Measurements from ENCODE around the gene ZNF101.

ZNF101 gene

GRCh38 chr19:19704836-19705235 is 36.2 kb downstream of the ZNF101 start:
- Histone ChIP-seq H3K36me3 (ENCODE audit: insufficient read depth, low read length) (peaks cover 3% of the 10 kb centered on the region), H3K27ac (no peak overlapping the region), H3K9me3 (ENCODE audit: low read depth, low read length) (peaks cover 14% of the 10 kb centered on the region; the same call in 1 of the 2 replicates), H3K4me3 (no peak overlapping the region), H3K9ac (ENCODE audit: insufficient read length) (no peak overlapping the region)
- TF ChIP-seq POLR2AphosphoS5 (IDR thresholded peaks at IDR 0.05; ENCODE audit: borderline replicate concordance, low read depth, low read length) (no peak), EZH2 (IDR thresholded peaks at IDR 0.05) (no peak), FOXP2 (optimal IDR thresholded peaks at IDR 0.05; ENCODE audit: control extremely low read depth, extremely low read length, insufficient read depth) (no peak)
- DNase-seq (ENCODE audit: low read depth, low spot score), result no peak

- Histone ChIP-seq H3K9ac (ENCODE audit: insufficient read length) (no peak overlapping the region), H3K9me3 (ENCODE audit: low read depth, low read length) (peaks cover 43% of the 10 kb centered on the region), H3K27ac (no peak overlapping the region), H3K4me3 (no peak overlapping the region), H3K36me3 (ENCODE audit: insufficient read depth, low read length) (peaks cover 48% of the 10 kb centered on the region)
- DNase-seq (ENCODE audit: low read depth, low spot score), result no peak
- TF ChIP-seq POLR2AphosphoS5 (IDR thresholded peaks at IDR 0.05; ENCODE audit: borderline replicate concordance, low read depth, low read length) (no peak), FOXP2 (optimal IDR thresholded peaks at IDR 0.05; ENCODE audit: control extremely low read depth, extremely low read length, insufficient read depth) (no peak), EZH2 (IDR thresholded peaks at IDR 0.05) (no peak)
These were observed 41.9 kb downstream of the ZNF101 start for GRCh38 chr19:19710506-19710905.

GRCh38 chr19:19711306-19711933 is 42.8 kb downstream of the ZNF101 start:
- Histone ChIP-seq H3K27ac (no peak overlapping the region), H3K4me3 (no peak overlapping the region), H3K9ac (ENCODE audit: insufficient read length) (no peak overlapping the region), H3K9me3 (ENCODE audit: low read depth, low read length) (peaks cover 43% of the 10 kb centered on the region), H3K36me3 (ENCODE audit: insufficient read depth, low read length) (peaks cover 48% of the 10 kb centered on the region)
- DNase-seq (ENCODE audit: low read depth, low spot score), result no peak
- TF ChIP-seq EZH2 (IDR thresholded peaks at IDR 0.05), result no peak
- TF ChIP-seq FOXP2 (optimal IDR thresholded peaks at IDR 0.05; ENCODE audit: control extremely low read depth, extremely low read length, insufficient read depth), result no peak
- TF ChIP-seq POLR2AphosphoS5 (IDR thresholded peaks at IDR 0.05; ENCODE audit: borderline replicate concordance, low read depth, low read length), result no peak

- TF ChIP-seq POLR2AphosphoS5 (IDR thresholded peaks at IDR 0.05; ENCODE audit: borderline replicate concordance, low read depth, low read length) (no peak), EZH2 (IDR thresholded peaks at IDR 0.05) (no peak), FOXP2 (optimal IDR thresholded peaks at IDR 0.05; ENCODE audit: control extremely low read depth, extremely low read length, insufficient read depth) (no peak)
These were observed 43.5 kb downstream of the ZNF101 start for GRCh38 chr19:19711934-19712828.

GRCh38 chr19:19719798-19720197 is 51.2 kb downstream of the ZNF101 start:
- no peak for DNase-seq (ENCODE audit: low read depth, low spot score)
- Histone ChIP-seq H3K27ac (no peak overlapping the region), H3K9me3 (ENCODE audit: low read depth, low read length) (peaks cover 6% of the 10 kb centered on the region), H3K4me3 (no peak overlapping the region), H3K9ac (ENCODE audit: insufficient read length) (no peak overlapping the region), H3K36me3 (ENCODE audit: insufficient read depth, low read length) (0 out of 2 replicates have a peak, but pooled peaks cover 7% of the 10 kb centered on the region)
- TF ChIP-seq POLR2AphosphoS5 (IDR thresholded peaks at IDR 0.05; ENCODE audit: borderline replicate concordance, low read depth, low read length) (no peak), EZH2 (IDR thresholded peaks at IDR 0.05) (no peak), FOXP2 (optimal IDR thresholded peaks at IDR 0.05; ENCODE audit: control extremely low read depth, extremely low read length, insufficient read depth) (no peak)

More at GRCh38 chr19:19711934-19712828, 43.5 kb downstream of the ZNF101 start:
- DNase-seq (ENCODE audit: low read depth, low spot score), result no peak
- no peak overlapping the region for H3K4me3 ChIP-seq
- no peak overlapping the region for H3K27ac ChIP-seq
- H3K36me3 ChIP-seq (ENCODE audit: insufficient read depth, low read length), result peaks cover 54% of the 10 kb centered on the region
- H3K9ac ChIP-seq (ENCODE audit: insufficient read length), result no peak overlapping the region
- H3K9me3 ChIP-seq (ENCODE audit: low read depth, low read length), result peaks cover 43% of the 10 kb centered on the region

GRCh38 chr19:19721896-19722295 is 53.3 kb downstream of the ZNF101 start:
- H3K4me3 ChIP-seq, result no peak overlapping the region
- TF ChIP-seq FOXP2 (optimal IDR thresholded peaks at IDR 0.05; ENCODE audit: control extremely low read depth, extremely low read length, insufficient read depth), result no peak
- TF ChIP-seq POLR2AphosphoS5 (IDR thresholded peaks at IDR 0.05; ENCODE audit: borderline replicate concordance, low read depth, low read length), result no peak
- no peak for TF ChIP-seq EZH2 (IDR thresholded peaks at IDR 0.05)
- no peak overlapping the region for H3K9ac ChIP-seq (ENCODE audit: insufficient read length)
- DNase-seq (ENCODE audit: low read depth, low spot score), result no peak
- H3K36me3 ChIP-seq (ENCODE audit: insufficient read depth, low read length), result 0 out of 2 replicates have a peak, but pooled peaks cover 2% of the 10 kb centered on the region
- peaks cover 6% of the 10 kb centered on the region; the same call in 1 of the 2 replicates for H3K9me3 ChIP-seq (ENCODE audit: low read depth, low read length)
- H3K27ac ChIP-seq, result no peak overlapping the region

- Histone ChIP-seq H3K4me3 (peak within 1 kb of the TSS; percentile 90), H3K36me3 (ENCODE audit: insufficient read depth, low read length) (peaks cover 34% of the 10 kb centered on the region), H3K9me3 (ENCODE audit: low read depth, low read length) (no peaks in the 10 kb centered on the region), H3K27ac (no peak within 1 kb of the TSS), H3K9ac (ENCODE audit: insufficient read length) (peak within 1 kb of the TSS; percentile 86)
- no peak for TF ChIP-seq EZH2 (IDR thresholded peaks at IDR 0.05)
- peak; percentile 97 for TF ChIP-seq POLR2AphosphoS5 (IDR thresholded peaks at IDR 0.05; ENCODE audit: borderline replicate concordance, low read depth, low read length)
- DNase-seq (ENCODE audit: low read depth, low spot score), result peak; percentile 68
These were observed 64.2 kb downstream of the ZNF101 start, which contains the start of gene ZNF14 for GRCh38 chr19:19732579-19733501. Gene ZNF14 (minus strand): TSS chr19:19733112. CDS start chr19:19732958, 154 bp downstream.

Data from SK-N-MC (cell line).